K562 (cell line): ENCODE results near the gene SERPINE2. TPM values are rescaled to one million over a fixed set of nuclear protein-coding genes. Genes with fewer than 3 reads are reported as not detected.
A peak's percentile ranks its signal among the peaks of the same experiment; 100 is the strongest.

Experiments used
- ATAC-seq: fragments of 200-7000 bp; cut with Tn5 transposase; 3 replicates; pipeline ENCODE4 v1.9.1; 2020; ENCODE audit warnings: moderate library complexity
- BruUV-seq: library from RNA; stranded (reverse); fragments of 400-500 nt; replicated peaks from 2 replicates; lab custom pipeline; 2021; lab: Mats Ljungman, UMichigan
- CTCF ChIA-PET: fragments of 300-600 bp; formaldehyde crosslinking; extraction: SDS; loops from one replicate; lab custom pipeline; 2021; ENCODE audit warnings: low intra/inter-chr PET ratio; lab: Yijun Ruan, JAX
- POLR2A ChIA-PET: fragments of 300-600, 350-650 bp; sonication (Branson Sonifier 250); formaldehyde crosslinking; extraction: SDS; loops from one replicate; lab custom pipeline; 2021; ENCODE audit warnings: antibody characterized with exemption, inconsistent platforms; lab: Yijun Ruan, JAX
- DNase-seq, 4 experiments: peaks; one replicate each; pipeline versions ENCODE4 v3.0.0 to v3.0.0-alpha.2; 2011 to 2018; ENCODE audit warnings: low spot score in 3 of 4, mixed read lengths in 3 of 4; ENCODE audit errors: extremely low read depth in 1 of 4
- FAIRE-seq: peaks from 2 replicates; lab custom pipeline; 2011; peaks lifted over from hg19 to GRCh38; lab: Jason Lieb, UNC
- H2AFZ ChIP-seq: 2 replicates; pipeline ENCODE4 v1.6.0; 2011; ENCODE audit warnings: low read depth, low read length, control low read depth, inconsistent platforms
- H3K27ac ChIP-seq: fragments of 200-600 bp; 3 replicates; pipeline ENCODE4 v1.8.0; 2011; ENCODE audit warnings: low read depth, mild to moderate bottlenecking, control low read depth, inconsistent platforms, low read length, moderate library complexity, mixed read lengths; ENCODE audit errors: extremely low read depth
- H3K27me3 ChIP-seq, 2 experiments: fragments of 300-600 bp in 1 of 2; 2 replicates in 1 of 2; 3 replicates in 1 of 2; pipeline versions ENCODE4 v1.6.0 to v1.8.0; 2011; ENCODE audit warnings: inconsistent platforms in 2 of 2, low read length in 2 of 2, mild to moderate bottlenecking in 1 of 2, mixed read lengths in 1 of 2, moderate library complexity in 1 of 2; ENCODE audit not compliant: control insufficient read depth in 2 of 2, insufficient read depth in 2 of 2
- H3K36me3 ChIP-seq: fragments of 300-600 bp; 3 replicates; pipeline ENCODE4 v1.8.0; 2011; ENCODE audit warnings: mild to moderate bottlenecking, low read length, inconsistent platforms; ENCODE audit not compliant: control insufficient read depth, insufficient read depth
- H3K4me1 ChIP-seq, 2 experiments: fragments of 200-600 bp in 1 of 2; replicated peaks in 1 of 2; 2 replicates in 1 of 2; 3 replicates in 1 of 2; pipeline versions ENCODE4 v1.5.1 to v1.8.0; 2011; ENCODE audit warnings: inconsistent platforms in 2 of 2, low read length in 2 of 2, mild to moderate bottlenecking in 1 of 2, mixed read lengths in 1 of 2, moderate library complexity in 1 of 2; ENCODE audit not compliant: control insufficient read depth in 2 of 2, insufficient read depth in 2 of 2
- H3K4me2 ChIP-seq: 2 replicates; pipeline ENCODE4 v1.6.1; 2011; ENCODE audit warnings: low read length, control low read depth, inconsistent platforms, mixed read lengths; ENCODE audit not compliant: insufficient read depth
- H3K4me3 ChIP-seq: fragments of 200-600 bp; sonication (generic), shearing (Covaris generic); 2 replicates; pipeline ENCODE4 v1.5.1; 2016; ENCODE audit warnings: control low read depth, inconsistent platforms
- H3K79me2 ChIP-seq: fragments of 200-600 bp; 3 replicates; pipeline ENCODE4 v1.8.0; 2011; ENCODE audit warnings: low read length, inconsistent platforms; ENCODE audit not compliant: control insufficient read depth, insufficient read depth
- H3K9ac ChIP-seq, 2 experiments: 2 replicates each; pipeline versions ENCODE4 v1.6.0 to v1.6.1; 2011; ENCODE audit warnings: low read depth in 2 of 2, low read length in 2 of 2, control low read depth in 1 of 2, inconsistent platforms in 1 of 2, mild to moderate bottlenecking in 1 of 2, mixed read lengths in 1 of 2; ENCODE audit not compliant: insufficient read depth in 1 of 2
- H3K9me1 ChIP-seq: one replicate; pipeline ENCODE4 v1.6.0; 2011; ENCODE audit warnings: inconsistent platforms, mild to moderate bottlenecking, low read length, moderate library complexity; ENCODE audit not compliant: control insufficient read depth, insufficient read depth
- H3K9me3 ChIP-seq: replicated peaks from 2 replicates; pipeline ENCODE4 v1.5.1; 2011; ENCODE audit warnings: low read depth, low read length, inconsistent platforms; ENCODE audit not compliant: control insufficient read depth, insufficient read depth
- H4K20me1 ChIP-seq: replicated peaks from 2 replicates; pipeline ENCODE4 v1.6.1; 2011; ENCODE audit warnings: low read length, inconsistent platforms, mixed read lengths; ENCODE audit not compliant: control insufficient read depth, insufficient read depth
- CEBPG ChIP-seq, 3 experiments: fragments of 200-800 bp in 1 of 3; sonication (Bioruptor generic) in 1 of 3; sonication (generic) in 1 of 3; formaldehyde crosslinking in 1 of 3; IDR thresholded peaks in 2 of 3; conservative IDR thresholded peaks in 1 of 3; 2 replicates each; pipeline versions ENCODE4 v1.6.1 to v1.8.0; 2016 to 2022; ENCODE audit warnings: missing compliant biosample characterization in 2 of 3, missing genetic modification characterization in 2 of 3, mild to moderate bottlenecking in 1 of 3, missing genetic modification reagents in 1 of 3
- EHMT2 ChIP-seq: fragments of 450-650 bp; IDR thresholded peaks from 2 replicates; pipeline ENCODE4 v1.6.1; 2018; ENCODE audit warnings: antibody characterized with exemption
- FOXP1 ChIP-seq: sonication (generic); formaldehyde crosslinking; IDR thresholded peaks from 2 replicates; pipeline ENCODE4 v1.8.0; 2022; ENCODE audit warnings: mild to moderate bottlenecking, missing genetic modification reagents
- KDM5B ChIP-seq: fragments of 200-600 bp; sonication (generic); IDR thresholded peaks from 2 replicates; pipeline ENCODE4 v1.6.1; 2012; ENCODE audit warnings: low read depth, mild to moderate bottlenecking, moderate library complexity, low read length, control low read depth, inconsistent platforms; ENCODE audit not compliant: insufficient replicate concordance
- NCOA6 ChIP-seq: fragments of 450-650 bp; IDR thresholded peaks from 2 replicates; pipeline ENCODE4 v1.6.1; 2017; ENCODE audit warnings: mild to moderate bottlenecking
- PRMT5 ChIP-seq: sonication (generic); formaldehyde crosslinking; IDR thresholded peaks from 2 replicates; pipeline ENCODE4 v1.5.0; 2020; ENCODE audit warnings: missing genetic modification reagents
- SMAD3 ChIP-seq: fragments of 450-650 bp; formaldehyde crosslinking; conservative IDR thresholded peaks from 2 replicates; pipeline ENCODE4 v1.4.0; 2020; ENCODE audit warnings: mild to moderate bottlenecking
- TEAD4 ChIP-seq, 2 experiments: sonication (generic) in 1 of 2; formaldehyde crosslinking in 1 of 2; IDR thresholded peaks; 2 replicates each; pipeline versions ENCODE4 v1.6.1 to v1.8.0; 2012 to 2022; ENCODE audit warnings: borderline replicate concordance in 1 of 2, inconsistent platforms in 1 of 2, low read length in 1 of 2, mild to moderate bottlenecking in 1 of 2, missing genetic modification reagents in 1 of 2
- ZNF134 ChIP-seq: fragments of 250-450 bp; sonication (Bioruptor Pico); conservative IDR thresholded peaks from 2 replicates; pipeline ENCODE4 v1.4.0; 2020
- ZNF311 ChIP-seq: fragments of 250-450 bp; sonication (Bioruptor Pico); IDR thresholded peaks from 2 replicates; pipeline ENCODE4 v1.4.0; 2020; ENCODE audit warnings: mild to moderate bottlenecking, moderate library complexity
- ZNF431 ChIP-seq: sonication (generic); formaldehyde crosslinking; IDR thresholded peaks from 2 replicates; pipeline ENCODE4 v1.8.0; 2022; ENCODE audit warnings: mild to moderate bottlenecking, missing genetic modification reagents
- WGBS: fragments of 100-300 bp; shearing (Covaris generic); methylation state at CpG from one replicate; pipeline ENCODE4 v1.1.6; 2016; ENCODE audit warnings: low coverage, mixed read lengths; ENCODE audit not compliant: insufficient coverage; ENCODE audit errors: missing lambda C conversion rate; 5-methylcytosine and 5-hydroxymethylcytosine counted together
- in situ Hi-C: fragments of 300-500 bp; cut with MboI; formaldehyde crosslinking; loops from 4 replicates; pipeline ENCODE4 v1.15.0; 2018; ENCODE audit warnings: inconsistent platforms, mixed read lengths
- intact Hi-C: fragments of 100-400 bp; cut with micrococcal nuclease; formaldehyde crosslinking; loops from 2 replicates; pipeline ENCODE4 v1.14.2; 2022
- polyA plus RNA-seq, 8 experiments: library from polyadenylated mRNA; depleted of rRNA in 4 of 8; stranded (reverse) in 5 of 8; unstranded in 3 of 8; fragments of >200 nt; fragmentation: Nextera tagmentation in 2 of 8; fragmentation: Illumina TruSeq in 1 of 8; extraction: Ambion mirVana in 2 of 8; extraction: Trizol in 1 of 8; gene quantifications; 2 replicates each; pipeline versions ENCODE4 v1.2.1 to v1.2.3, GENCODE V29; 2011 to 2014; ENCODE audit warnings: inconsistent platforms in 1 of 8, missing spikeins in 1 of 8
- total RNA-seq, 7 experiments: library from RNA; depleted of rRNA in 6 of 7; stranded (reverse); fragments of >200 nt in 6 of 7; fragmentation: Illumina TruSeq in 2 of 7; extraction: Trizol in 2 of 7; gene quantifications; 2 replicates each; pipeline versions ENCODE4 v1.2.1 to v1.2.3, GENCODE V29; 2011 to 2021; ENCODE audit warnings: low replicate concordance in 1 of 7
- TF ChIP-seq, protein P1 (sequence below): fragments of 450-650 bp; IDR thresholded peaks from 2 replicates; pipeline ENCODE4 v1.6.1; 2016; ENCODE audit warnings: low read depth, mild to moderate bottlenecking, moderate library complexity
- TF ChIP-seq, protein P2 (sequence below): fragments of 450-650 bp; IDR thresholded peaks from 2 replicates; pipeline ENCODE4 v1.6.1; 2016
- TF ChIP-seq, protein P3 (sequence below): sonication (generic); formaldehyde crosslinking; IDR thresholded peaks from 2 replicates; pipeline ENCODE4 v1.8.0; 2022; ENCODE audit warnings: mild to moderate bottlenecking, missing genetic modification reagents
- TF ChIP-seq, protein P4 (sequence below), 2 experiments: fragments of 450-650 bp; conservative IDR thresholded peaks; 2 replicates each; pipeline ENCODE4 v1.6.1; 2017; ENCODE audit warnings: mild to moderate bottlenecking in 2 of 2, moderate library complexity in 2 of 2
- TF ChIP-seq, protein P5 (sequence below): fragments of 200-800 bp; sonication (Bioruptor generic); IDR thresholded peaks from 2 replicates; pipeline ENCODE4 v1.6.1; 2017; ENCODE audit warnings: missing genetic modification characterization, missing compliant biosample characterization

Gene SERPINE2
- total and polyA plus RNA-seq, 9 of the 15 experiments (the other 6 are each of a cell fraction or from before 2014, with no cell fraction given): 0.03 to 0.16 (median 0.13) TPM; not detected in 6

DNA sequence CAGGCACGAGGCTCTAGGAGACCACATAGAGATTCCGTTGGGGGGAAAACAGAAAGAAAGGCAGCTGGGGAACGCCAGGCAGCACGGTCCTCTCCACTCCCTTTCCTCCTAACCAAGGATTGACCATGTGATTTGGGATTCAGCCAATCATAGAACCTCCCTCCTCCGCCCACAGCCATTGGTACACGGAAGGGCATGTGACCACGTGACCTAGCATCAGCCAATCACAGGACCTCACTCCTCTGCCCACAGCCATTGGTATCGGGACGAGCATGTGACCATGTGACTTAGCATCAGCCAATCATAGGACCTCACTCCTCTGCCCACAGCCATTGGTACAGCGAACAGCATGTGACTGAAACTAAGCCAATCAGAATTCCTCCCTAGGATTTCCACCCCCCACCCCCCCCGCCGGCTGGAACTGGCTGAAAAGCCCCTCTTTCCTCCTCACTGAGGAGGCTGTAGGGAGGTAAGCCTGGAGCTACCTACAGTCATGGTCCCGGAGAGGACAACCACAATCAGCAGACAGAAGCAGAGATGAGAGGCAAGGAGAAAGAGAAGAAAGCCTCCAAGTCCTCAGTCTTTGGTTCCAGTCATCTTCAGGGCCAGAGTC lies 7.6 kb downstream of the SERPINE2 start:
- Histone ChIP-seq H3K9ac (no peak overlapping the region), H3K9me3 (no peaks in the 10 kb centered on the region; the same call in 1 of the 2 replicates), H3K27me3 (peaks cover 0 to 9% of the 10 kb centered on the region in 2 experiments; a peak in 3 of 5 replicates), H3K4me3 (no peak overlapping the region), H3K9me1 (no peaks in the 10 kb centered on the region), H3K4me1 (no peaks in the 10 kb centered on the region; a peak in 2 of 5 replicates), H4K20me1 (no peaks in the 10 kb centered on the region), H3K27ac (no peak overlapping the region), H2AFZ (peak overlapping the region; percentile 44; the same call in 1 of the 2 replicates), H3K4me2 (peak overlapping the region; percentile 40; the same call in 1 of the 2 replicates), H3K36me3 (no peaks in the 10 kb centered on the region), H3K79me2 (no peaks in the 10 kb centered on the region)
- peak; percentile 95 for ATAC-seq
- no TSS peak for BruUV-seq
- 13% methylated on average over 3 of the region's 13 CpGs for WGBS
- FAIRE-seq: no peak
- peak; percentile 26 to 43 (median 33) for DNase-seq
- ChIA-PET POLR2A (no interaction called here), CTCF (no interaction called here)
- intact Hi-C loops: no loop called here
- in situ Hi-C loops: no loop called here
- TF ChIP-seq EHMT2 (no peak), SMAD3 (no peak), ZNF311 (no peak), NCOA6 (no peak), PRMT5 (CRISPR knock-in tag) (no peak), CEBPG (CRISPR knock-in tag; IDR thresholded peaks at IDR 0.05) (no peak), CEBPG (tag; conservative IDR thresholded peaks at IDR 0.05 in 1 of 2, IDR thresholded peaks at IDR 0.05 in 1 of 2) (no peak), ZNF431 (CRISPR knock-in tag) (no peak), FOXP1 (CRISPR knock-in tag) (no peak), TEAD4 (IDR thresholded peaks at IDR 0.05; ENCODE audit: low read length) (no peak), TEAD4 (CRISPR knock-in tag; IDR thresholded peaks at IDR 0.05; ENCODE audit: borderline replicate concordance) (no peak), KDM5B (no peak), ZNF134 (CRISPR knock-in tag) (no peak)
- TF ChIP-seq, protein P1, sequence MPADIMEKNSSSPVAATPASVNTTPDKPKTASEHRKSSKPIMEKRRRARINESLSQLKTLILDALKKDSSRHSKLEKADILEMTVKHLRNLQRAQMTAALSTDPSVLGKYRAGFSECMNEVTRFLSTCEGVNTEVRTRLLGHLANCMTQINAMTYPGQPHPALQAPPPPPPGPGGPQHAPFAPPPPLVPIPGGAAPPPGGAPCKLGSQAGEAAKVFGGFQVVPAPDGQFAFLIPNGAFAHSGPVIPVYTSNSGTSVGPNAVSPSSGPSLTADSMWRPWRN: no peak
- TF ChIP-seq, protein P2, sequence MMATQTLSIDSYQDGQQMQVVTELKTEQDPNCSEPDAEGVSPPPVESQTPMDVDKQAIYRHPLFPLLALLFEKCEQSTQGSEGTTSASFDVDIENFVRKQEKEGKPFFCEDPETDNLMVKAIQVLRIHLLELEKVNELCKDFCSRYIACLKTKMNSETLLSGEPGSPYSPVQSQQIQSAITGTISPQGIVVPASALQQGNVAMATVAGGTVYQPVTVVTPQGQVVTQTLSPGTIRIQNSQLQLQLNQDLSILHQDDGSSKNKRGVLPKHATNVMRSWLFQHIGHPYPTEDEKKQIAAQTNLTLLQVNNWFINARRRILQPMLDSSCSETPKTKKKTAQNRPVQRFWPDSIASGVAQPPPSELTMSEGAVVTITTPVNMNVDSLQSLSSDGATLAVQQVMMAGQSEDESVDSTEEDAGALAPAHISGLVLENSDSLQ: no peak
- TF ChIP-seq, protein P3, sequence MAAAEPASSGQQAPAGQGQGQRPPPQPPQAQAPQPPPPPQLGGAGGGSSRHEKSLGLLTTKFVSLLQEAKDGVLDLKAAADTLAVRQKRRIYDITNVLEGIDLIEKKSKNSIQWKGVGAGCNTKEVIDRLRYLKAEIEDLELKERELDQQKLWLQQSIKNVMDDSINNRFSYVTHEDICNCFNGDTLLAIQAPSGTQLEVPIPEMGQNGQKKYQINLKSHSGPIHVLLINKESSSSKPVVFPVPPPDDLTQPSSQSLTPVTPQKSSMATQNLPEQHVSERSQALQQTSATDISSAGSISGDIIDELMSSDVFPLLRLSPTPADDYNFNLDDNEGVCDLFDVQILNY: no peak
- TF ChIP-seq, protein P4, sequence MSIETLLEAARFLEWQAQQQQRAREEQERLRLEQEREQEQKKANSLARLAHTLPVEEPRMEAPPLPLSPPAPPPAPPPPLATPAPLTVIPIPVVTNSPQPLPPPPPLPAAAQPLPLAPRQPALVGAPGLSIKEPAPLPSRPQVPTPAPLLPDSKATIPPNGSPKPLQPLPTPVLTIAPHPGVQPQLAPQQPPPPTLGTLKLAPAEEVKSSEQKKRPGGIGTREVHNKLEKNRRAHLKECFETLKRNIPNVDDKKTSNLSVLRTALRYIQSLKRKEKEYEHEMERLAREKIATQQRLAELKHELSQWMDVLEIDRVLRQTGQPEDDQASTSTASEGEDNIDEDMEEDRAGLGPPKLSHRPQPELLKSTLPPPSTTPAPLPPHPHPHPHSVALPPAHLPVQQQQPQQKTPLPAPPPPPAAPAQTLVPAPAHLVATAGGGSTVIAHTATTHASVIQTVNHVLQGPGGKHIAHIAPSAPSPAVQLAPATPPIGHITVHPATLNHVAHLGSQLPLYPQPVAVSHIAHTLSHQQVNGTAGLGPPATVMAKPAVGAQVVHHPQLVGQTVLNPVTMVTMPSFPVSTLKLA (conservative IDR thresholded peaks at IDR 0.05): no peak
- TF ChIP-seq, protein P5, sequence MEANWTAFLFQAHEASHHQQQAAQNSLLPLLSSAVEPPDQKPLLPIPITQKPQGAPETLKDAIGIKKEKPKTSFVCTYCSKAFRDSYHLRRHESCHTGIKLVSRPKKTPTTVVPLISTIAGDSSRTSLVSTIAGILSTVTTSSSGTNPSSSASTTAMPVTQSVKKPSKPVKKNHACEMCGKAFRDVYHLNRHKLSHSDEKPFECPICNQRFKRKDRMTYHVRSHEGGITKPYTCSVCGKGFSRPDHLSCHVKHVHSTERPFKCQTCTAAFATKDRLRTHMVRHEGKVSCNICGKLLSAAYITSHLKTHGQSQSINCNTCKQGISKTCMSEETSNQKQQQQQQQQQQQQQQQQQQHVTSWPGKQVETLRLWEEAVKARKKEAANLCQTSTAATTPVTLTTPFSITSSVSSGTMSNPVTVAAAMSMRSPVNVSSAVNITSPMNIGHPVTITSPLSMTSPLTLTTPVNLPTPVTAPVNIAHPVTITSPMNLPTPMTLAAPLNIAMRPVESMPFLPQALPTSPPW: peak; percentile 86
